Neural progenitor cell (in vitro differentiated cells): Measurements from ENCODE around the gene ATF6B. TPM values are rescaled to one million over a fixed set of nuclear protein-coding genes. Genes with fewer than 3 reads are reported as not detected.

Experiments used
- DNase-seq: peaks from one replicate; pipeline ENCODE4 v3.0.0-alpha.2; 2016; ENCODE audit warnings: low spot score
- H2AFZ ChIP-seq: fragments of 200-600 bp; sonication (generic); replicated peaks from 2 replicates; pipeline ENCODE4 v1.6.1; 2016; ENCODE audit warnings: antibody characterized with exemption
- H3F3A ChIP-seq: fragments of 200-600 bp; sonication (generic); 2 replicates; pipeline ENCODE4 v1.6.1; 2016; ENCODE audit warnings: antibody characterized with exemption, low read depth
- H3K27ac ChIP-seq: fragments of 200-600 bp; sonication (generic); 2 replicates; pipeline ENCODE4 v1.5.1; 2016; ENCODE audit warnings: mild to moderate bottlenecking
- H3K27me3 ChIP-seq: fragments of 200-600 bp; sonication (generic); 2 replicates; pipeline ENCODE4 v1.6.1; 2016; ENCODE audit warnings: mild to moderate bottlenecking, moderate library complexity
- H3K36me3 ChIP-seq: fragments of 200-600 bp; sonication (generic); 2 replicates; pipeline ENCODE4 v1.5.1; 2016
- H3K4me1 ChIP-seq: fragments of 200-600 bp; sonication (generic); 2 replicates; pipeline ENCODE4 v1.6.1; 2016; ENCODE audit warnings: mixed run types
- H3K4me2 ChIP-seq: fragments of 200-600 bp; sonication (generic); 2 replicates; pipeline ENCODE4 v1.6.1; 2016
- H3K4me3 ChIP-seq: fragments of 200-600 bp; sonication (generic); 2 replicates; pipeline ENCODE4 v1.5.1; 2016
- H3K79me2 ChIP-seq: fragments of 200-600 bp; sonication (generic); 2 replicates; pipeline ENCODE4 v1.6.1; 2016; ENCODE audit warnings: low read depth
- H3K9ac ChIP-seq: fragments of 200-600 bp; sonication (generic); 2 replicates; pipeline ENCODE4 v1.6.1; 2016
- H3K9me3 ChIP-seq: fragments of 200-600 bp; sonication (generic); 2 replicates; pipeline ENCODE4 v1.5.1; 2016; ENCODE audit warnings: low read depth
- H4K20me1 ChIP-seq: fragments of 200-600 bp; sonication (generic); 2 replicates; pipeline ENCODE4 v1.6.1; 2016; ENCODE audit warnings: low read depth
- H3K27ac Mint-ChIP-seq: 3 replicates; pipeline ENCODE4 v1.8.0; 2021; ENCODE audit warnings: mixed read lengths
- H3K27me3 Mint-ChIP-seq: 2 replicates; pipeline ENCODE4 v1.8.0; 2022; ENCODE audit warnings: low read depth, mild to moderate bottlenecking, inconsistent platforms, moderate library complexity, mixed read lengths; ENCODE audit not compliant: insufficient read depth
- H3K36me3 Mint-ChIP-seq: 3 replicates; pipeline ENCODE4 v1.8.0; 2021; ENCODE audit warnings: mixed read lengths
- H3K4me1 Mint-ChIP-seq: 3 replicates; pipeline ENCODE4 v1.8.0; 2021; ENCODE audit warnings: mixed read lengths
- H3K4me3 Mint-ChIP-seq: 3 replicates; pipeline ENCODE4 v1.8.0; 2021; ENCODE audit warnings: mild to moderate bottlenecking, moderate library complexity, mixed read lengths
- H3K9me3 Mint-ChIP-seq: 3 replicates; pipeline ENCODE4 v1.8.0; 2020; ENCODE audit warnings: mixed read lengths
- EZH2 ChIP-seq: fragments of 200-600 bp; sonication (generic); IDR thresholded peaks from 2 replicates; pipeline ENCODE4 v1.6.1; 2017; ENCODE audit warnings: antibody characterized with exemption, mild to moderate bottlenecking, moderate library complexity
- EZH2phosphoT487 ChIP-seq: fragments of 200-600 bp; sonication (generic); IDR thresholded peaks from 2 replicates; pipeline ENCODE4 v1.6.1; 2017; ENCODE audit warnings: antibody characterized with exemption
- total RNA-seq: library from RNA; depleted of rRNA; stranded (reverse); fragments of >200 nt; gene quantifications from 2 replicates; pipeline ENCODE4 v1.2.3, GENCODE V29; 2015; ENCODE audit warnings: low replicate concordance
- TF ChIP-seq, protein P1 (sequence below): fragments of 200-600 bp; sonication (generic); IDR thresholded peaks from 2 replicates; pipeline ENCODE4 v1.5.1; 2017; ENCODE audit warnings: antibody characterized with exemption, mild to moderate bottlenecking

ATF6B gene
- total RNA-seq, 1 donor from 2014 or later = 19.4 TPM

DNA sequence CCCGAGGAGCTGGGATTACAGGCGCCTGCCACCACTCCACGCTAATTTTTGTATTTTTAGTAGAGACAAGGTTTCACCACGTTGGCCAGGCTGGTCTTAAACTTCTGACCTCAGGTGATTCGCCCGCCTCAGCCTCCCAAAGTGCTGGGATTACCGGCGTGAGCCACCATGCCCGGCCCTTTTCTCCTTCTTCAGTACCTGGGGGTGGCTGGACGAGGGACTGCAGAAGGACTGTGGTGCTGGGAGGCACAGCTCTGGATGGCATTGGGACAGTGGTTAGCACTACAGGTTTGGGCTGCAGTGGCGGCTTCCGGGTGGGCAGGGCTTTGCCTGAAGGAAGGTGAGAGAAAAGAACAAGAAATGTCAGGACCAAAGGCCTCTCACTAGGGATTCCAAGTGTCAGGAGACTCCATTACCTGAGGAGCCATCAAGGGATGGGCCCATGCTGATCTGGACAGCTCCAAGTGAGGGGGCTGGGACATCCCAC lies 7.4 kb downstream of the ATF6B start:
- TF ChIP-seq, protein P1, sequence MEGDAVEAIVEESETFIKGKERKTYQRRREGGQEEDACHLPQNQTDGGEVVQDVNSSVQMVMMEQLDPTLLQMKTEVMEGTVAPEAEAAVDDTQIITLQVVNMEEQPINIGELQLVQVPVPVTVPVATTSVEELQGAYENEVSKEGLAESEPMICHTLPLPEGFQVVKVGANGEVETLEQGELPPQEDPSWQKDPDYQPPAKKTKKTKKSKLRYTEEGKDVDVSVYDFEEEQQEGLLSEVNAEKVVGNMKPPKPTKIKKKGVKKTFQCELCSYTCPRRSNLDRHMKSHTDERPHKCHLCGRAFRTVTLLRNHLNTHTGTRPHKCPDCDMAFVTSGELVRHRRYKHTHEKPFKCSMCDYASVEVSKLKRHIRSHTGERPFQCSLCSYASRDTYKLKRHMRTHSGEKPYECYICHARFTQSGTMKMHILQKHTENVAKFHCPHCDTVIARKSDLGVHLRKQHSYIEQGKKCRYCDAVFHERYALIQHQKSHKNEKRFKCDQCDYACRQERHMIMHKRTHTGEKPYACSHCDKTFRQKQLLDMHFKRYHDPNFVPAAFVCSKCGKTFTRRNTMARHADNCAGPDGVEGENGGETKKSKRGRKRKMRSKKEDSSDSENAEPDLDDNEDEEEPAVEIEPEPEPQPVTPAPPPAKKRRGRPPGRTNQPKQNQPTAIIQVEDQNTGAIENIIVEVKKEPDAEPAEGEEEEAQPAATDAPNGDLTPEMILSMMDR = no peak
- TF ChIP-seq EZH2 (no peak), EZH2phosphoT487 (no peak)
- Mint-ChIP-seq H3K36me3 (peaks cover 20% of the 10 kb centered on the region), H3K27me3 (peaks cover 7% of the 10 kb centered on the region), H3K9me3 (no peaks in the 10 kb centered on the region), H3K27ac (no peak overlapping the region), H3K4me3 (no peak overlapping the region), H3K4me1 (peaks cover 9% of the 10 kb centered on the region)
- H3K79me2 ChIP-seq = no peaks in the 10 kb centered on the region
- no peaks in the 10 kb centered on the region for H4K20me1 ChIP-seq
- no peaks in the 10 kb centered on the region for H3K36me3 ChIP-seq
- H3K4me1 ChIP-seq = no peaks in the 10 kb centered on the region
- no peak overlapping the region for H3K9ac ChIP-seq
- no peak overlapping the region for H2AFZ ChIP-seq
- H3K4me3 ChIP-seq = no peak overlapping the region
- H3K9me3 ChIP-seq = no peaks in the 10 kb centered on the region
- H3K4me2 ChIP-seq = no peak overlapping the region
- H3K27ac ChIP-seq = no peak overlapping the region
- no peaks in the 10 kb centered on the region for H3K27me3 ChIP-seq
- no peak for DNase-seq
- peaks cover 12% of the 10 kb centered on the region for H3F3A ChIP-seq

DNA sequence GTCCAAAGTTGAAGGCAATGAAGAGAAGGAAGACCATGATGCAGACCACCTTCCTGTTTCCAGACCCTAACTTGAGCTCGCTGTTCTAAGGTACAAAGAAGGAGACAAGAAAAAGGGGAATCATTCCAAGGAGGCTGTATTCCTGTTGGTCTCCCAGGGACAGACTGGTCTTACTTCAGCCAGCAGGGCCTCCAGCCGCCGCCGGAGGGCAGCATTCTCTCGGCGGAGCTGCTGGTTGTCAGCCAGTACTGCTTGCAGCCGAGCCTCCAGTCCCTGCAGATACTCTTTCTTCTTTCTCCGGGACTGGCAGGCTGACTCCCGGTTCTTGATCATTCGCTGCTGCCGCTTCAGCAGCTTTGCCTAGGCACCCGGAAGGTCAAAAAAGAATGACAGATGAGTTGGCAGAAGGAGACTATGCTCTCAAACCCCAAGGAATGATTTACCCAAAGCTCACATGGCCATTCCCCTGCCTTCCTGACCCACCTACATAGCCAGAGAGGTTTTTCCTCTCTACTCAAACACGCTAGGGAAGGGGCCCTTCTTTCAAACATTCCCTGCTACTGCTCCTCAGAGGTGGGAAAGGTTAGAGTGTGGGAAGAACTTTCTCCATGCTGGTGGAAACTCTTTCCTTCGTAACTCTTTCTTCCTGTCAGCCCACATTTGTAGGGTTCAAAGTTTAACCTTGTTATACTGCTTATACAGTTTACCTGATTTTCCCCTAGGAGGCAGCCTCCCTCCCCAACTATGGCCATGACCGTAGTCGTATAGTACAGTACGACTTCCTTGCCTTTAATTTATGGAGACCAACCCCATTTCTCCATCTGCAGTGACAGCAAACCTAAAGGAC lies 9.0 kb downstream of the ATF6B start:
- Mint-ChIP-seq H3K4me3 (peak overlapping the region; percentile 47), H3K4me1 (peaks cover 12% of the 10 kb centered on the region), H3K36me3 (peaks cover 17% of the 10 kb centered on the region), H3K9me3 (no peaks in the 10 kb centered on the region), H3K27ac (peak overlapping the region; percentile 52), H3K27me3 (peaks cover 5% of the 10 kb centered on the region)
- Histone ChIP-seq H3K9ac (no peak overlapping the region), H3K79me2 (no peaks in the 10 kb centered on the region), H3K9me3 (no peaks in the 10 kb centered on the region), H4K20me1 (no peaks in the 10 kb centered on the region), H3K4me1 (no peaks in the 10 kb centered on the region), H3K27me3 (no peaks in the 10 kb centered on the region), H2AFZ (no peak overlapping the region), H3K4me2 (no peak overlapping the region), H3K4me3 (no peak overlapping the region), H3K36me3 (no peaks in the 10 kb centered on the region), H3F3A (peaks cover 12% of the 10 kb centered on the region), H3K27ac (no peak overlapping the region)
- TF ChIP-seq EZH2 = no peak
- TF ChIP-seq, protein P1 = peak; percentile 85
- DNase-seq = peak; percentile 87

DNA sequence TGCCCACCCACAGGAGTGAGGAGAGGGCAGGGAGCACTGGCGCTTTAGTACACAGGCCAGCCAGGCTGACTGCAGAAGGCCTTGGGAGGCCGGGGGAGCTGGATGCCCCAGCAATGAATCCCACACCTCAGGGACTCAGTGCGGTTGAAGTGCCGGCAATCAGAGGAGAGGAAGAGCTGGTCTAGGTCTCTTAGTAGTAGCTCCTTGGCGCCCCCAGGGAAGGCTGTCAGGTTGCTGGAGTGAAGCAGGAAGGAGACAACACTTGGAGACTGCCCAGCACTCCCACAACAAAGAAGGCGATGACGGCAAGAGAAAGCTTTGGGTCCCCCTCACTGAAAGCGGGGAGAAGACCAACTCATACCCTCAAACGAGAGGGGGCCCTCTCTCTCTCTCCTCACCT lies 10.6 kb downstream of the ATF6B start:
- TF ChIP-seq, protein P1 = no peak
- TF ChIP-seq EZH2phosphoT487 = no peak
- no peak for TF ChIP-seq EZH2
- H2AFZ ChIP-seq = no peak overlapping the region
- peaks cover 12% of the 10 kb centered on the region for H3F3A ChIP-seq
- Mint-ChIP-seq H3K27me3 (peaks cover 5% of the 10 kb centered on the region), H3K4me1 (peaks cover 15% of the 10 kb centered on the region), H3K36me3 (peaks cover 14% of the 10 kb centered on the region), H3K27ac (no peak overlapping the region), H3K9me3 (no peaks in the 10 kb centered on the region), H3K4me3 (no peak overlapping the region)
- H3K9me3 ChIP-seq = no peaks in the 10 kb centered on the region
- H4K20me1 ChIP-seq = no peaks in the 10 kb centered on the region
- H3K27ac ChIP-seq = no peak overlapping the region
- H3K27me3 ChIP-seq = no peaks in the 10 kb centered on the region
- no peaks in the 10 kb centered on the region for H3K4me1 ChIP-seq
- H3K4me3 ChIP-seq = no peak overlapping the region
- no peak overlapping the region for H3K9ac ChIP-seq
- no peaks in the 10 kb centered on the region for H3K79me2 ChIP-seq
- no peak overlapping the region for H3K4me2 ChIP-seq
- DNase-seq = no peak
- H3K36me3 ChIP-seq = no peaks in the 10 kb centered on the region
